K562 (cell line): ENCODE data around the gene FRMD4A. TPM values are rescaled to one million over a fixed set of nuclear protein-coding genes. Genes with fewer than 3 reads are reported as not detected.

ENCODE experiments used
- ATAC-seq: fragments of 200-7000 bp; cut with Tn5 transposase; 3 replicates; pipeline ENCODE4 v1.9.1; 2020; ENCODE audit warnings: moderate library complexity
- BruUV-seq: library from RNA; stranded (reverse); fragments of 400-500 nt; replicated peaks from 2 replicates; lab custom pipeline; 2021; lab: Mats Ljungman, UMichigan
- CTCF ChIA-PET: fragments of 300-600 bp; formaldehyde crosslinking; extraction: SDS; loops from one replicate; lab custom pipeline; 2021; ENCODE audit warnings: low intra/inter-chr PET ratio; lab: Yijun Ruan, JAX
- POLR2A ChIA-PET: fragments of 300-600, 350-650 bp; sonication (Branson Sonifier 250); formaldehyde crosslinking; extraction: SDS; loops from one replicate; lab custom pipeline; 2021; ENCODE audit warnings: antibody characterized with exemption, inconsistent platforms; lab: Yijun Ruan, JAX
- DNase-seq, 4 experiments: peaks; one replicate each; pipeline versions ENCODE4 v3.0.0 to v3.0.0-alpha.2; 2011 to 2018; ENCODE audit warnings: low spot score in 3 of 4, mixed read lengths in 3 of 4; ENCODE audit errors: extremely low read depth in 1 of 4
- FAIRE-seq: peaks from 2 replicates; lab custom pipeline; 2011; peaks lifted over from hg19 to GRCh38; lab: Jason Lieb, UNC
- H2AFZ ChIP-seq: 2 replicates; pipeline ENCODE4 v1.6.0; 2011; ENCODE audit warnings: low read depth, low read length, control low read depth, inconsistent platforms
- H3K27ac ChIP-seq: fragments of 200-600 bp; 3 replicates; pipeline ENCODE4 v1.8.0; 2011; ENCODE audit warnings: low read depth, mild to moderate bottlenecking, control low read depth, inconsistent platforms, low read length, moderate library complexity, mixed read lengths; ENCODE audit errors: extremely low read depth
- H3K27me3 ChIP-seq, 2 experiments: fragments of 300-600 bp in 1 of 2; 2 replicates in 1 of 2; 3 replicates in 1 of 2; pipeline versions ENCODE4 v1.6.0 to v1.8.0; 2011; ENCODE audit warnings: inconsistent platforms in 2 of 2, low read length in 2 of 2, mild to moderate bottlenecking in 1 of 2, mixed read lengths in 1 of 2, moderate library complexity in 1 of 2; ENCODE audit not compliant: control insufficient read depth in 2 of 2, insufficient read depth in 2 of 2
- H3K36me3 ChIP-seq: fragments of 300-600 bp; 3 replicates; pipeline ENCODE4 v1.8.0; 2011; ENCODE audit warnings: mild to moderate bottlenecking, low read length, inconsistent platforms; ENCODE audit not compliant: control insufficient read depth, insufficient read depth
- H3K4me1 ChIP-seq, 2 experiments: fragments of 200-600 bp in 1 of 2; replicated peaks in 1 of 2; 2 replicates in 1 of 2; 3 replicates in 1 of 2; pipeline versions ENCODE4 v1.5.1 to v1.8.0; 2011; ENCODE audit warnings: inconsistent platforms in 2 of 2, low read length in 2 of 2, mild to moderate bottlenecking in 1 of 2, mixed read lengths in 1 of 2, moderate library complexity in 1 of 2; ENCODE audit not compliant: control insufficient read depth in 2 of 2, insufficient read depth in 2 of 2
- H3K4me2 ChIP-seq: 2 replicates; pipeline ENCODE4 v1.6.1; 2011; ENCODE audit warnings: low read length, control low read depth, inconsistent platforms, mixed read lengths; ENCODE audit not compliant: insufficient read depth
- H3K4me3 ChIP-seq: fragments of 200-600 bp; sonication (generic), shearing (Covaris generic); 2 replicates; pipeline ENCODE4 v1.5.1; 2016; ENCODE audit warnings: control low read depth, inconsistent platforms
- H3K79me2 ChIP-seq: fragments of 200-600 bp; 3 replicates; pipeline ENCODE4 v1.8.0; 2011; ENCODE audit warnings: low read length, inconsistent platforms; ENCODE audit not compliant: control insufficient read depth, insufficient read depth
- H3K9ac ChIP-seq, 2 experiments: 2 replicates each; pipeline versions ENCODE4 v1.6.0 to v1.6.1; 2011; ENCODE audit warnings: low read depth in 2 of 2, low read length in 2 of 2, control low read depth in 1 of 2, inconsistent platforms in 1 of 2, mild to moderate bottlenecking in 1 of 2, mixed read lengths in 1 of 2; ENCODE audit not compliant: insufficient read depth in 1 of 2
- H3K9me1 ChIP-seq: one replicate; pipeline ENCODE4 v1.6.0; 2011; ENCODE audit warnings: inconsistent platforms, mild to moderate bottlenecking, low read length, moderate library complexity; ENCODE audit not compliant: control insufficient read depth, insufficient read depth
- H3K9me3 ChIP-seq: replicated peaks from 2 replicates; pipeline ENCODE4 v1.5.1; 2011; ENCODE audit warnings: low read depth, low read length, inconsistent platforms; ENCODE audit not compliant: control insufficient read depth, insufficient read depth
- H4K20me1 ChIP-seq: replicated peaks from 2 replicates; pipeline ENCODE4 v1.6.1; 2011; ENCODE audit warnings: low read length, inconsistent platforms, mixed read lengths; ENCODE audit not compliant: control insufficient read depth, insufficient read depth
- ADNP ChIP-seq: fragments of 200-800 bp; sonication (Bioruptor generic); IDR thresholded peaks from 2 replicates; pipeline ENCODE4 v1.6.1; 2016; ENCODE audit warnings: missing genetic modification characterization, missing compliant biosample characterization
- CBX5 ChIP-seq: IDR thresholded peaks from 2 replicates; pipeline ENCODE4 v1.6.1; 2014; ENCODE audit warnings: low read depth, borderline replicate concordance
- CXXC5 ChIP-seq: fragments of 250-450 bp; sonication (Bioruptor Pico); IDR thresholded peaks from 2 replicates; pipeline ENCODE4 v1.8.0; 2022; ENCODE audit warnings: inconsistent platforms, mild to moderate bottlenecking, moderate library complexity
- HCFC1 ChIP-seq: IDR thresholded peaks from 2 replicates; pipeline ENCODE4 v1.6.1; 2012; ENCODE audit warnings: low read depth, low read length, improper control_type of control experiment
- PHB2 ChIP-seq: fragments of 450-650 bp; IDR thresholded peaks from 2 replicates; pipeline ENCODE4 v1.6.1; 2017; ENCODE audit warnings: low read depth
- POLR2H ChIP-seq: IDR thresholded peaks from 2 replicates; pipeline ENCODE4 v1.6.1; 2016; ENCODE audit warnings: missing genetic modification characterization, low read depth, mild to moderate bottlenecking, control low read depth, missing compliant biosample characterization, moderate library complexity
- SMARCB1 ChIP-seq: IDR thresholded peaks from 2 replicates; pipeline ENCODE4 v1.6.1; 2011; ENCODE audit warnings: improper control_type of control experiment, low read depth; ENCODE audit not compliant: insufficient read length
- SRSF3 ChIP-seq: fragments of 200-400 bp; formaldehyde crosslinking; IDR thresholded peaks from 2 replicates; pipeline ENCODE4 v1.6.1; 2016; ENCODE audit warnings: mild to moderate bottlenecking, low read length, moderate library complexity; ENCODE audit not compliant: insufficient read depth
- TAF15 ChIP-seq: fragments of 200-400 bp; formaldehyde crosslinking; IDR thresholded peaks from 2 replicates; pipeline ENCODE4 v1.6.1; 2017; ENCODE audit warnings: mild to moderate bottlenecking, low read depth, low read length, moderate library complexity
- TCF7 ChIP-seq: sonication (generic); IDR thresholded peaks from 2 replicates; pipeline ENCODE4 v1.6.1; 2016; ENCODE audit warnings: antibody characterized with exemption, borderline replicate concordance
- XRCC5 ChIP-seq: fragments of 200-400 bp; formaldehyde crosslinking; IDR thresholded peaks from 2 replicates; pipeline ENCODE4 v1.6.1; 2017; ENCODE audit warnings: low read depth, mild to moderate bottlenecking, low read length
- ZBTB17 ChIP-seq: fragments of 450-650 bp; formaldehyde crosslinking; IDR thresholded peaks from 2 replicates; pipeline ENCODE4 v1.4.0; 2020; ENCODE audit warnings: mild to moderate bottlenecking
- ZC3H4 ChIP-seq: sonication (generic); formaldehyde crosslinking; IDR thresholded peaks from 2 replicates; pipeline ENCODE4 v1.9.0; 2021; ENCODE audit warnings: missing genetic modification reagents, borderline replicate concordance
- ZNF79 ChIP-seq: fragments of 250-450 bp; sonication (Bioruptor Pico); IDR thresholded peaks from 2 replicates; pipeline ENCODE4 v1.4.0; 2020; ENCODE audit warnings: low read depth, mild to moderate bottlenecking, moderate library complexity
- WGBS: fragments of 100-300 bp; shearing (Covaris generic); methylation state at CpG from one replicate; pipeline ENCODE4 v1.1.6; 2016; ENCODE audit warnings: low coverage, mixed read lengths; ENCODE audit not compliant: insufficient coverage; ENCODE audit errors: missing lambda C conversion rate; 5-methylcytosine and 5-hydroxymethylcytosine counted together
- in situ Hi-C: fragments of 300-500 bp; cut with MboI; formaldehyde crosslinking; loops from 4 replicates; pipeline ENCODE4 v1.15.0; 2018; ENCODE audit warnings: inconsistent platforms, mixed read lengths
- intact Hi-C: fragments of 100-400 bp; cut with micrococcal nuclease; formaldehyde crosslinking; loops from 2 replicates; pipeline ENCODE4 v1.14.2; 2022
- polyA plus RNA-seq, 8 experiments: library from polyadenylated mRNA; depleted of rRNA in 4 of 8; stranded (reverse) in 5 of 8; unstranded in 3 of 8; fragments of >200 nt; fragmentation: Nextera tagmentation in 2 of 8; fragmentation: Illumina TruSeq in 1 of 8; extraction: Ambion mirVana in 2 of 8; extraction: Trizol in 1 of 8; gene quantifications; 2 replicates each; pipeline versions ENCODE4 v1.2.1 to v1.2.3, GENCODE V29; 2011 to 2014; ENCODE audit warnings: inconsistent platforms in 1 of 8, missing spikeins in 1 of 8
- total RNA-seq, 7 experiments: library from RNA; depleted of rRNA in 6 of 7; stranded (reverse); fragments of >200 nt in 6 of 7; fragmentation: Illumina TruSeq in 2 of 7; extraction: Trizol in 2 of 7; gene quantifications; 2 replicates each; pipeline versions ENCODE4 v1.2.1 to v1.2.3, GENCODE V29; 2011 to 2021; ENCODE audit warnings: low replicate concordance in 1 of 7
- TF ChIP-seq, protein P1 (sequence below): sonication (generic); formaldehyde crosslinking; IDR thresholded peaks from 2 replicates; pipeline ENCODE4 v1.9.0; 2022; ENCODE audit warnings: mild to moderate bottlenecking, missing genetic modification reagents
- TF ChIP-seq, protein P2 (sequence below): fragments of 200-800 bp; sonication (Bioruptor generic); IDR thresholded peaks from 2 replicates; pipeline ENCODE4 v1.6.1; 2017; ENCODE audit warnings: missing genetic modification characterization, missing compliant biosample characterization
- TF ChIP-seq, protein P3 (sequence below): fragments of 250-450 bp; sonication (Bioruptor Pico); IDR thresholded peaks from 2 replicates; pipeline ENCODE4 v1.8.0; 2021; ENCODE audit warnings: borderline replicate concordance, mild to moderate bottlenecking, moderate library complexity; ENCODE audit not compliant: poor library complexity, severe bottlenecking
- TF ChIP-seq, protein P4 (sequence below): fragments of 450-650 bp; formaldehyde crosslinking; IDR thresholded peaks from 2 replicates; pipeline ENCODE4 v1.4.0; 2022; ENCODE audit warnings: missing genetic modification characterization
- TF ChIP-seq, protein P5 (sequence below): sonication (generic); formaldehyde crosslinking; IDR thresholded peaks from 2 replicates; pipeline ENCODE4 v1.8.0; 2022; ENCODE audit warnings: mild to moderate bottlenecking, missing genetic modification reagents, borderline replicate concordance

Gene FRMD4A
- total and polyA plus RNA-seq, 9 of the 15 experiments (the other 6 are each of a cell fraction or from before 2014, with no cell fraction given) = 0.80 to 5.2 (median 3.0) TPM

DNA sequence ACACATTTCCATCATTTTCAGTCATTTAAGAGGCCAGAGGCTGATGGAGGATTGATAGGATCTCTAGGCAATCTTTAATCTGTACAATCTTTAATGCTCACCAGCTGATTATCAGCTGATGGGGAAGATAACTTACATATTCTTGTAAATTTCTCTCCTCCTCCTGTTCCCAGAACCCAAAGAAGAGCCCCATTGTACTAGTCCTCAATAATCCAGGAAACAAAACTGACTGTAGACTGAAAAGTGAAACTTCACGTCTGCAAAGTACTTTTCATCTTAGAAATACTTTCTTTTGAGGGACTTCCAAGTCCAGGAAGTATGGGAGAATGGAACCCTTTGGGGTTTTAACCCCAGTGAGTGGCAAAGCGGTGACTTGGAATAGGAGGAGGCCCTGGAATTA is 283.3 kb downstream of the FRMD4A start:
- POLR2A ChIA-PET = no interaction called here

More for the DNA sequence above, 283.3 kb downstream of the FRMD4A start:
- intact Hi-C loops (loop anchor here (10.0 kb wide), 1 partner anchor 137 kb away; no protein-coding TSS in a partner anchor), in situ Hi-C loops (no loop called here)
- no peaks in the 10 kb centered on the region; a peak in 3 of 5 replicates for H3K27me3 ChIP-seq
- H2AFZ ChIP-seq = no peak overlapping the region
- H3K9me1 ChIP-seq = no peaks in the 10 kb centered on the region
- H3K4me2 ChIP-seq = no peak overlapping the region
- no peak overlapping the region for H3K4me3 ChIP-seq
- no peak overlapping the region for H3K9ac ChIP-seq
- no peaks in the 10 kb centered on the region for H4K20me1 ChIP-seq
- CTCF ChIA-PET = no interaction called here
- no peak overlapping the region for H3K27ac ChIP-seq
- TF ChIP-seq ADNP (tag) (no peak), CXXC5 (CRISPR knock-in tag) (no peak), POLR2H (tag) (no peak), ZC3H4 (CRISPR knock-in tag) (no peak), ZNF79 (CRISPR knock-in tag) (no peak), HCFC1 (no peak), SRSF3 (no peak), ZBTB17 (CRISPR knock-in tag) (no peak), PHB2 (no peak), TCF7 (no peak), XRCC5 (no peak), CBX5 (no peak), SMARCB1 (no peak), TAF15 (no peak)
- TF ChIP-seq, protein P1, sequence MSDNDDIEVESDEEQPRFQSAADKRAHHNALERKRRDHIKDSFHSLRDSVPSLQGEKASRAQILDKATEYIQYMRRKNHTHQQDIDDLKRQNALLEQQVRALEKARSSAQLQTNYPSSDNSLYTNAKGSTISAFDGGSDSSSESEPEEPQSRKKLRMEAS (CRISPR knock-in tag) = no peak
- TF ChIP-seq, protein P2, sequence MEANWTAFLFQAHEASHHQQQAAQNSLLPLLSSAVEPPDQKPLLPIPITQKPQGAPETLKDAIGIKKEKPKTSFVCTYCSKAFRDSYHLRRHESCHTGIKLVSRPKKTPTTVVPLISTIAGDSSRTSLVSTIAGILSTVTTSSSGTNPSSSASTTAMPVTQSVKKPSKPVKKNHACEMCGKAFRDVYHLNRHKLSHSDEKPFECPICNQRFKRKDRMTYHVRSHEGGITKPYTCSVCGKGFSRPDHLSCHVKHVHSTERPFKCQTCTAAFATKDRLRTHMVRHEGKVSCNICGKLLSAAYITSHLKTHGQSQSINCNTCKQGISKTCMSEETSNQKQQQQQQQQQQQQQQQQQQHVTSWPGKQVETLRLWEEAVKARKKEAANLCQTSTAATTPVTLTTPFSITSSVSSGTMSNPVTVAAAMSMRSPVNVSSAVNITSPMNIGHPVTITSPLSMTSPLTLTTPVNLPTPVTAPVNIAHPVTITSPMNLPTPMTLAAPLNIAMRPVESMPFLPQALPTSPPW = no peak
- TF ChIP-seq, protein P3, sequence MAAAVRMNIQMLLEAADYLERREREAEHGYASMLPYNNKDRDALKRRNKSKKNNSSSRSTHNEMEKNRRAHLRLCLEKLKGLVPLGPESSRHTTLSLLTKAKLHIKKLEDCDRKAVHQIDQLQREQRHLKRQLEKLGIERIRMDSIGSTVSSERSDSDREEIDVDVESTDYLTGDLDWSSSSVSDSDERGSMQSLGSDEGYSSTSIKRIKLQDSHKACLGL (CRISPR knock-in tag) = no peak
- TF ChIP-seq, protein P4, sequence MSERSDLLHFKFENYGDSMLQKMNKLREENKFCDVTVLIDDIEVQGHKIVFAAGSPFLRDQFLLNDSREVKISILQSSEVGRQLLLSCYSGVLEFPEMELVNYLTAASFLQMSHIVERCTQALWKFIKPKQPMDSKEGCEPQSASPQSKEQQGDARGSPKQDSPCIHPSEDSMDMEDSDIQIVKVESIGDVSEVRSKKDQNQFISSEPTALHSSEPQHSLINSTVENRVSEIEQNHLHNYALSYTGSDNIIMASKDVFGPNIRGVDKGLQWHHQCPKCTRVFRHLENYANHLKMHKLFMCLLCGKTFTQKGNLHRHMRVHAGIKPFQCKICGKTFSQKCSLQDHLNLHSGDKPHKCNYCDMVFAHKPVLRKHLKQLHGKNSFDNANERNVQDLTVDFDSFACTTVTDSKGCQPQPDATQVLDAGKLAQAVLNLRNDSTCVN (CRISPR knock-in tag) = no peak
- TF ChIP-seq, protein P5, sequence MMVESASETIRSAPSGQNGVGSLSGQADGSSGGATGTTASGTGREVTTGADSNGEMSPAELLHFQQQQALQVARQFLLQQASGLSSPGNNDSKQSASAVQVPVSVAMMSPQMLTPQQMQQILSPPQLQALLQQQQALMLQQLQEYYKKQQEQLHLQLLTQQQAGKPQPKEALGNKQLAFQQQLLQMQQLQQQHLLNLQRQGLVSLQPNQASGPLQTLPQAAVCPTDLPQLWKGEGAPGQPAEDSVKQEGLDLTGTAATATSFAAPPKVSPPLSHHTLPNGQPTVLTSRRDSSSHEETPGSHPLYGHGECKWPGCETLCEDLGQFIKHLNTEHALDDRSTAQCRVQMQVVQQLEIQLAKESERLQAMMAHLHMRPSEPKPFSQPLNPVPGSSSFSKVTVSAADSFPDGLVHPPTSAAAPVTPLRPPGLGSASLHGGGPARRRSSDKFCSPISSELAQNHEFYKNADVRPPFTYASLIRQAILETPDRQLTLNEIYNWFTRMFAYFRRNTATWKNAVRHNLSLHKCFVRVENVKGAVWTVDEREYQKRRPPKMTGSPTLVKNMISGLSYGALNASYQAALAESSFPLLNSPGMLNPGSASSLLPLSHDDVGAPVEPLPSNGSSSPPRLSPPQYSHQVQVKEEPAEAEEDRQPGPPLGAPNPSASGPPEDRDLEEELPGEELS (CRISPR knock-in tag) = no peak
- no peaks in the 10 kb centered on the region for H3K9me3 ChIP-seq
- no TSS peak for BruUV-seq
- ATAC-seq (no peak), FAIRE-seq (no peak), DNase-seq (no peak)
- no peaks in the 10 kb centered on the region for H3K4me1 ChIP-seq
- no peaks in the 10 kb centered on the region for H3K79me2 ChIP-seq
- WGBS = 0% methylated on average over 2 of the region's 2 CpGs
- no peaks in the 10 kb centered on the region for H3K36me3 ChIP-seq
